Measurements from ENCODE around the gene DDT.

The DDT gene

DNA sequence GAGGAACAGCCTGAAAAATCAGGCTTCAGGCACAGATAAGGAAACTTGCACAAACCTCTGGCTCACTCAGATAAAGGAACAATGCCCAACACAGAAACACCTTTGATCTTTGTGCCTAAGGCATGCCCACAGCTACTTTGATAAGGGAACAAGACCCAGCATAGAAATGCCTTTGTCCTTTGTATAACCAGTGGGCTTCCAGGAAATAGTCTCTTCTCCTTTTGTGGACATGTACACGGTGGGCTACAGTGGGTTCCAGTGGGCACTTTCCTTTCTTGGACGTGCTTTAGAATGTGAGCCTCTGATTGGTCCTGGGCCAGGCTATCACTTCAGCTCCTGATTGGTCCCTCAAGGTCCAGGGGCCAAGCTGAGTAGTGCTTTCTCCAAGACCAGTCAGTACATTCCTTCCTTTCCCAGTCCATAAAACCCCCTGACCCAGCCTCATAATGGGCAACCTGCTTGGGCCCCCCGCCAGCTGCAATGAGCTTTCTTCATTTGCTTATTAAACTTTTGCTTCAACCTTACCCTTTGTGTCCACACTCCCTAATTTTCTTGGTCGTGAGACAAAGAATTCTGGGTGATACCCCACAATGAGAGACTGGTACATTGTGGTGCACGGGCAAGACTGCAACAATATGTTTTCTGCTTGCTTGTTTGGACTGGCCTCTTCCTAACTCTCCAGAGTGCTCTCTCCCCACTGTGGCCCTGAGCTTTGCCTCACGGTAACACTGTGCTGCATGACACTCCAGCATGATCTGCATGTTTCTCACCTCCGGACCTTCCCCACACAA, 35.2 kb upstream of the DDT start:
- TF ChIP-seq CTCF (IDR thresholded peaks at IDR 0.05; ENCODE audit: insufficient read depth, low read length, poor library complexity, severe bottlenecking): no peak
- H3K4me3 ChIP-seq (replicated peaks; ENCODE audit: low read depth, low read length): no peak overlapping the region

GRCh38 chr22:24008381-24009226, 34.4 kb upstream of the DDT start:
- Histone ChIP-seq H3K4me3 (replicated peaks; ENCODE audit: low read depth, low read length) (no peak overlapping the region), H3K36me3 (ENCODE audit: control insufficient read depth, insufficient read depth, low read length) (no peaks in the 10 kb centered on the region), H3K27me3 (replicated peaks; ENCODE audit: control insufficient read depth, insufficient read depth, low read length) (no peaks in the 10 kb centered on the region)
- TF ChIP-seq CTCF (IDR thresholded peaks at IDR 0.05; ENCODE audit: insufficient read depth, low read length, poor library complexity, severe bottlenecking): no peak
- DNase-seq (ENCODE audit: extremely low read depth, insufficient read length): no peak

More for the DNA sequence above, 35.2 kb upstream of the DDT start:
- no peak for DNase-seq (ENCODE audit: extremely low read depth, insufficient read length)
- no peaks in the 10 kb centered on the region for H3K27me3 ChIP-seq (replicated peaks; ENCODE audit: control insufficient read depth, insufficient read depth, low read length)
- no peaks in the 10 kb centered on the region for H3K36me3 ChIP-seq (ENCODE audit: control insufficient read depth, insufficient read depth, low read length)

DNA sequence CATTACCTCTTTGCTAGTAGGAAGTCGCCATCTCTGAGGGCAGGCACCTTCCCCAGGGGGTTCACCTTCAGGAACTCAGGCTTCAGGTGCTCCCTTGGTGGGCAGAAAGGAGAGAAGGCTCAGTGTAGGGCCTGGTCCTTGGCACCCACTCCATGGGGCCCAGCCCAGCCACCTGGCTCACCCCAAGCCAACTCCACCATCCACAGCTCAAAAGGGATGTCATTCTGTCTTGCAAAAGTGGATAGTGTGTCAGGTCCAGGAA, 33.7 kb upstream of the DDT start:
- Histone ChIP-seq H3K27me3 (replicated peaks; ENCODE audit: control insufficient read depth, insufficient read depth, low read length) (no peaks in the 10 kb centered on the region), H3K36me3 (ENCODE audit: control insufficient read depth, insufficient read depth, low read length) (no peaks in the 10 kb centered on the region)
- TF ChIP-seq CTCF (IDR thresholded peaks at IDR 0.05; ENCODE audit: insufficient read depth, low read length, poor library complexity, severe bottlenecking): no peak

GRCh38 chr22:24007253-24008021, 33.2 kb upstream of the DDT start:
- no peaks in the 10 kb centered on the region for H3K36me3 ChIP-seq (ENCODE audit: control insufficient read depth, insufficient read depth, low read length)
- H3K27me3 ChIP-seq (replicated peaks; ENCODE audit: control insufficient read depth, insufficient read depth, low read length): no peaks in the 10 kb centered on the region
- no peak for DNase-seq (ENCODE audit: extremely low read depth, insufficient read length)
- H3K4me3 ChIP-seq (replicated peaks; ENCODE audit: low read depth, low read length): no peak overlapping the region
- TF ChIP-seq CTCF (IDR thresholded peaks at IDR 0.05; ENCODE audit: insufficient read depth, low read length, poor library complexity, severe bottlenecking): no peak

More for the DNA sequence above, 33.7 kb upstream of the DDT start:
- DNase-seq (ENCODE audit: extremely low read depth, insufficient read length): no peak
- H3K4me3 ChIP-seq (replicated peaks; ENCODE audit: low read depth, low read length): no peak overlapping the region

GRCh38 chr22:24006914-24007214, 32.6 kb upstream of the DDT start:
- no peak for DNase-seq (ENCODE audit: extremely low read depth, insufficient read length)
- no peak for TF ChIP-seq CTCF (IDR thresholded peaks at IDR 0.05; ENCODE audit: insufficient read depth, low read length, poor library complexity, severe bottlenecking)
- no peak overlapping the region for H3K4me3 ChIP-seq (replicated peaks; ENCODE audit: low read depth, low read length)
- H3K36me3 ChIP-seq (ENCODE audit: control insufficient read depth, insufficient read depth, low read length): no peaks in the 10 kb centered on the region
- H3K27me3 ChIP-seq (replicated peaks; ENCODE audit: control insufficient read depth, insufficient read depth, low read length): no peaks in the 10 kb centered on the region
